Epidermal melanocyte (primary cell): ENCODE measurements around the gene POU6F2.
"Not testable (repeated sequence)": the region's sequence is repeated elsewhere in the genome, so short reads cannot be mapped to it uniquely, and the experiment has no call there.

Experiments
- DNase-seq: peaks from one replicate; pipeline ENCODE4 v3.0.0; 2011; ENCODE audit warnings: low spot score; ENCODE audit not compliant: insufficient read length

POU6F2 gene

DNA sequence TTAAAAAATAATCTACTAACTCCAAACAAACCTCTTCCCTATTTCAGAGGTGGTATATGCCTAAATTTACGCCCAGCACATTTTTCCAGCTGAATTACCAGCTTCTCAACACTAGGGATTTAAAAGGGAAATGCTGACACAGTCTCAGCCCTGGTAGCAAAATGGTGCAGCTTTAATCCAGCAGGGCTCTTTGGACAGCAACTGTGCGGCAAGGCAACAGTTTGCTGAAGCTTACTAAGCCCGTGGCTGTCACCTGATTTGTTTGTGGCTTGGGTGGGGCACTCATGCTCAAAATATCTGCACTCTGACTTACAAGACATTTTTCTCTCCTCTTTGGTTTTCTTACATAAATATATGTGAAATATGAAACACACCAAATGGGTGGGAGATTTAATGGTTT, 206.7 kb downstream of the POU6F2 start:
- no peak for DNase-seq

DNA sequence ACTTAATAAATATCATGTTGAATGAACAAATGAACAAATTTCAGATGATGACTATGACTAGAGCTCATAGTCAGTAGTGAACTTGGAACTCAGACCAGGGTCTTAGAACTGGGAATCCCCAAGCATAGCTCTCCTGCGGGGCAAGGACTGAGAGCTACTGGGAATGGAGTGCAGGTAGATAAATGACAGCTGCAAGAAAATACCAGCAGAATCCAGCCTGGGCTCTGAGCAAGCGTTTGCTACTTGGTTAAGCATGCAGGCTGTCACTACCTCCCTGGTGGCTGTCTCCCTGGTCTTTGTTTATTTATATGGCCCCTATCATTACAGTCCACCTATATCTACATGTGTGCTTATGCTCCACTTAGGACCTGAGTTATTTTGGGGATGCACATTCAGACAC, 208.4 kb downstream of the POU6F2 start:
- no peak for DNase-seq

DNA sequence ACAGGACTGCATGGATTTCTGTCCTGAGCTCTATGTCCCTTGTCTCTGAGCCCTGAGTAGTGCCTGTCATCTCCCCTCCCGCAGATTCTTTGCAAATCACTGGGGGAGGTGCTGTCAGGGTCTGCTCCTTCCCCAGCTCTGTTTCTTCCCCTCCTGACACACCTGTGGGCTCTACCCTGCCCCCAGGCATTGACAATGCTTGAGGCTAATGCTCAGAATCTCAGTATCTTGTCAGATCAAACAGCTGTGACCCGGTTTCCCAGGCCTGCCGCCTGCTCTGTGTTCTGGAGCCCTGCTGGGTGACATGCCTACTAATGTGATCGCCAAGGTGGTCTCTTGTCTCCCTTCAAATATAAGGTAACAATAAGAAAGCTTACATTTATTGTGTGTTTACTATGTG, 209.0 kb downstream of the POU6F2 start:
- DNase-seq = no peak

DNA sequence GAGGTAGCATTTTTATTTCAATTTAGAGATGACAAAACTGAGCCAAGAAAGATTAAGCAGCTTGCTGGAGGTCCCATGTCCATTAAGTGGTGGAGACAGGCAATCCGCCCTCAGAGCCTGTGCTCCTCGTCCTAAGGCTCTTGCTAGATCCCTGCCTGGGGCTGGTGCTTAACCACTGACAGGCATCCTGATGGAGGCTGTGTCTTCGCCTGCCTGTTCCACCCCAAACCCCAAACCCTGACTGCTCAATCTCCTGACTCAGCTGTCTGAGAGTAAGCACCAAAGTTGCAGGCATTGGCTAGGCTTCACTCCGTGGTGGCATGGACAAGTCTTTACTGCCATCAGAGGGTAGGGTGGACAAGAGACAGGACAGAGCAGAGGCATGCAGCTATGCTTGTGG, 209.4 kb downstream of the POU6F2 start:
- DNase-seq = no peak

DNA sequence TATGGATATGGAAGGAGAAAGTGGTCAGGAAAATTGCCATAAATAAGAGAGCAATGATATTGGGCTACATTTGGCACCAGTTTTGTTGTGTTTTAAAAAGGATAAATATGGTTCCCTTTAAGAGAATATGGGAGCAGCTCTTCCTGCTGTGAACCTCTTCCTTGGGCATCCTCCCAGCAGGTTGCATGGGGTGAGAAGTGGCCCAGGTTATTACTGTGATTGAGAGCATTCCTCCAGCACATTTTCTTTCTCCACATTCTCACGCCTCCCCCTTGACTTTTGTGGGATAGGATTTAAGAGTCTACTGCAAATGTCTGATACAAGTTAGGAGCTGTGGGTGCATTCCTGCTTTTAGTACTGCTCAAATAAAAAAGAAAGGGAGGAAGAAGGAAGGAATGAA, 214.8 kb downstream of the POU6F2 start:
- no peak for DNase-seq

DNA sequence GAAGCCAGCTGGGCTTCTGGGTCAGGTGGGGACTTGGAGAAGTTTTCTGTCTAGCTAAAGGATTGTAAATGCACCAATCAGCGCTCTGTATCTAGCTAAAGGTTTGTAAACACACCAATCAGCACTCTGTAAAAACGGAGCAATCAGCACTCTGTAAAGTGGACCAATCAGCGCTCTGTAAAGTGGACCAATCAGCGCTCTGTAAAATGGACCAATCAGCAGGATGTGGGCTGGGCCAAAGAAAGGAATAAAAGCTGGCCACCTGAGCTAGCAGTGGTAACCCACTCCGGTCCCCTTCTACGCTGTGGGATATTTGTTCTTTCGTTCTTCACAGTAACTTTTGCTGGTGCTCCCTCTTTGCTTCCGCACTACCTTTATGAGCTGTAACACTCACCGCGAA, 216.7 kb downstream of the POU6F2 start:
- not testable (repeated sequence) for DNase-seq

DNA sequence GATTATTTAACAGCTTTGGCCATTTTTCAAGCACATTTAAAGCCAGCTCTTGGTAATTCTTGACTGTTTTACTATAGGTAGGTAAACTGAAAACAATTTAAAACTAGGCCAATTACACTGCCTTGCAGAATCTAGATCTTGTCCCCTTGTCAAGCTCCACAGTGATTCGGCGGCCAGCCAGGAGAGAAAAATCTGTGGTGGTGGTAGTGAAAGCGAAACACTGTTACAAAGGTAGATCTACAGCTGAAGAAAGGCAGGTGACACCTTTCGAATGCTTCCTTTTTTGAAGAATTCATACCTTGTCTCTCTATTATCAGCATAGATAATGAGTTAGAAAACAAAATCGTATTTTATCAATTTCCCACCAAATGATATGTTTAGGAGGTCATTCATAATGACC, 218.3 kb downstream of the POU6F2 start:
- no peak for DNase-seq

DNA sequence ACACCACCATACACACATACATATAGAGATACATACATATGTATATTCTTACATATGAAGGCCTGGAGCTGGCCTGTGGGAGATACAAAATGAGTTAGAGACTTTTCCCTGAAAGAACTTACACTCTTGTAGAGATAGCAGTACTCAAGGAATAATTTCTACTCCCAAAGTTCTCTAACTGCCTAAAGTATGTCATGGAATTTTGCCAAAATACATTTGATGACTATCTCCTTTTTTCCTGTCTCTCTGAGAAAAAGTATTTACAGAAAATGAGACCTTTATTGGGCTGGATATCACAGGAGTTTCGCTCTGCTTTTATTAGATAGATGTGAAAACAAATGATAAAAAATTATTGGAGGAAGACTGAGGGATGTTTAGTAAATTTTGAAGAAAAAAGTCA, 220.1 kb downstream of the POU6F2 start:
- DNase-seq = no peak

DNA sequence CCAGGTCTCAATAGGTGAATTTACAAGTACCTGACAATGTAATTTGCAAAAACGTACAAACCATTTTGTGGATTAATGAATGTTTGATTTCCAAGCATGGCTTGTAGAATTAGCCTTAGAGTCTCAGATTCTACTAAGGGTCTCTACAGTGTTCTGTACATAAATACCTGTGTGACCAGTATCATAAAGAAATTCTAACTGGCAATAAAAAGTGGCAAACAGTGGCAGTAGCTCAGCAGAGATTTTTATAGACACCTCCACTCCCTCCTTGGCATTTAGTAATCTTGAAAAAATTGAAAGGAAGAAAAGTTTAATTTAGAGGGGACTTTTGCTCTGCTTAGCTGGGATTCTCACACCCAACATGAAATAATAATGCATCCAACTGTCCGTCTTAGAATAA, 220.8 kb downstream of the POU6F2 start:
- no peak for DNase-seq

DNA sequence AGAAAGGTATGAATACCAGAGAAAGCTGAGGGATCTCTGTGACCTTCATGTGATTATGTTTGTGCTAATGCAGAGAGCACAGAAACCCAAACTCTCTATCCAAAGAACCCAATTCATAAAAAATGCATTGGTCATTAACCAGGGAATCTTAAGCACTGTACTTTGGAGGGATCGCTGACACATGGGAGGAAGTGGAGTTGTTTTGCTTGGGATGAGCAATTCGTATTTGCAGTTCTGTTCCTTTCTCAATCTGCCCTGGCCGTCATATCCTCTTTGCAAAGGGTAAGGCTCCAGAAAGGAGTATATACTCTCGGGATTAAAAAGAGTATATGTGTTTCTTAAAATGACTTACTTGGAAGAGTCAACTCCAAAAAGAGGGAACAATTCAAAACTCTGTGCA, 221.3 kb downstream of the POU6F2 start:
- no peak for DNase-seq

DNA sequence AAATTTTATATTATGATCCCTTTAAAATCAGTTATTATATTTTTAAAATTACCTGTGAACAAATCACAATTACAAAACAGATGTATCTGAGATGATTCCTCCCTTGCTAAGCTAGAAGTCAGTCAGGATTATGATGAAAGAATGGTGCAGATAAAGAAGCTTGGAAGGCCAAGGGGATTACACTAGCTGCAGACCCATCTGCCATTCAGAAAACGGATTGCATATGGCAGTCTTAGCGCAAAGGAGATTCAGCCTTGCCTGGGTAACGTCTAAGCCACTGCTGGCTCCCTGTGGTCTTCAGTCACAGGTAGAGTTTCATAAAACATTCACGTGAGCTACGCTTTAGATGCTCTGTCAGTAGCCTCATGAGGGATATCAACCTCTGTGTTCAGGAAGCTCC, 222.2 kb downstream of the POU6F2 start:
- DNase-seq = no peak

DNA sequence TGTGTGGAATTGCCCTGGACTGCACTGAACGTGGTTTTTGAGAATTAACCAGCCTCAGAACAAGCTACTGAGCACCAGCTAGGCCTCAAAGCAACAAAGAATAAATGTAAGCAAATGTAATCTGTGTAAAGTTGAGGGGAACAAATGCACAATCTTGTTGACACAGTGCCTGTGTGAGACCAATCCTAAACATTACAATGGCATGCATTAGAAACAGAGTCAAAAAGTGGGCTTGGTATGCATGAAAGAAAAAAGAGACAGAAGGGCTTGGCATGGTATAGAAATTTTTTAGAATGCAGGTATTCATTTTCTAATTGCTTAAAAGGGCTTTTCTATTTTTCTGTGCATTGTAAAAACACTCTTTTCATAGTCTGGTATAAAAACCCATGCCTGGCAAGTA, 224.3 kb downstream of the POU6F2 start:
- no peak for DNase-seq

DNA sequence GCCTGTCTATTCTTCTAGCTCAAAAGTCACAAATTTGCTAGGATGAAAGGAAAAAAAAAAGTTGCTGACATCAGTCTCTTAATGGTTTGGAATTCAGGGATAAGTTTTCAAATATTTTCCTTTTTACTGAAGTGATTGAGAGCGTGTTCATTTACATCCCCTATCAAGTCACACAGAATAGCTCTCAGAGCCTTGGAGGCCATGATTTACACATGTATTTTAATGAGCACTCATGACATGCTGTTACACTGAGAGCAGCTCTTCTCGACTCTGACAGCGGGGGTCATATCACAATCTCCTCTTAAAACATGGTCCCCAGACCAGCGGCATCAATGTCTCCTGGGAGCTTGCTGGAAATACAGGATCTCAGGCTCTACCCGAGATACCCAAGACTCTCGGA, 232.7 kb downstream of the POU6F2 start:
- no peak for DNase-seq

DNA sequence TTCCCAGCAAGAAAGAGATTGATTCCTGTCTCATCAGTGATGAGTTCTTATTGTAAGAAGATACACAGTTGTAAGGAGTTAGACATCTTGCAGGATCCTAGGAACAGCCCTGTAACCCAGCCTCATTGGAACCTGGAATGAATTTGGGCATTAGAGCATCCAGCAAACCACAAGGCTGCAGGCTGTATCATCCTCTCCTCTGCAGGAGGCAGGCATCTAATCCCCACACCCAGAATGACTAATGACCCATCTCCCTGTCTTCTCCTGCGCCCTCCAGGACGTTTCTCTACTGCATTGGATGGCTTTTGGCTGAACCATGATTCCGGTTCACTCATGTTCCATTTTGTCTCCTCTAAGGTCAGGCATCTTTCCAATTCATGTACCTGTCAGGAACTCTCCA, 233.9 kb downstream of the POU6F2 start:
- no peak for DNase-seq

DNA sequence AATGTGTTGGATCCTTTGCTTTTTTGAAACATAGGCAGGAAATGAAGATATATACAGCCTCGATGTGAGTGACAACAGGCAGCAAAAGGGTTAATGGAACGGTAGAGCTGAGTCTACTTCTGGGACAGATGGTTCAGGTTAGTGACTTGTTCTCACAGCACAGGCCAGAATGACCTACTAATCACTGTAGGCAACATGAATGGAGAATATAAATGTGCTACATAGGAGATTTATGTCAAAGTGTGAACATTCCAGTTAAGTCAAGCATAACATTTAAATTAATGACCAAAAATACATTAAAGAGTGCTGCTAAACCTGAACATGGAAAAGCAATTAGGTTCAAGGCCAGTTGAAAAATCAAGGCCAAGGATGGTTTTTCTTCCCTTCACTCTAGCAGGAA, 235.2 kb downstream of the POU6F2 start:
- DNase-seq = no peak

DNA sequence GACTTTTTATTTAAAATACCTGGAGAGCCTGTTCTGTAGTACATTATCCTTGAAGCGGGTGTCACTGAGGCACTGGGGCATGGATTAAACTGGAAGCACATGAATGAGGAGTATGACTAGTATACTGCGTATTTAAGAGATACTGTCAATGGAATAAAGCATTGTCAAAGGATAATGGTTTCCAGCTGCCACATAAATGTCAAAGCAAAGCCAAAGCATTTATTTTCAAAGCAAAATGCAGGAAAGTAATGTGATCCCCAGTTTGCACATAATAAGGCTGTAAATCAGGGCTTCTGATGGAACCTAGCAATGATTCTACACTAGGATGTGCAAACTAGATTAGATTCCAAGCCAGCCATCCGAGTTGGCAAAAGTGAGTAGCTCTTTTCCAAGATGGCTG, 240.1 kb downstream of the POU6F2 start:
- DNase-seq = no peak

DNA sequence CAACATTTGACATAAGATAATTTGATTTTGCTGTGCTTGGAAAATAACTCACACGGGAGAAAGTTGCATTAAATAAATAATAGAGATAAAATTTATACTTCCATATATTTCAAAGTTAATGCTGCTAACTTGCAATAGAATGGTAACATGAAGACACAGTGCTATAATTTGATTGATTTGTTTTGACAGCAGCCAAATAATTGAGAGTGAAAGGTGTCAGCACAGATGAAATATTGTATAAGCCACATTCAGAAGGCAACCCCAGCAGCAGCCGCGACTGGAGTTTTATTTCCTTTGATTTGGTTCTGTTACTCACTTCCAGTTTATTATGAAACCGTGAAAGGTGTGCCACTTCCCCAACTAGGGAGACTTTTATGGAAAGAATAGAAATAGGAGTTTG, 242.2 kb downstream of the POU6F2 start:
- no peak for DNase-seq

DNA sequence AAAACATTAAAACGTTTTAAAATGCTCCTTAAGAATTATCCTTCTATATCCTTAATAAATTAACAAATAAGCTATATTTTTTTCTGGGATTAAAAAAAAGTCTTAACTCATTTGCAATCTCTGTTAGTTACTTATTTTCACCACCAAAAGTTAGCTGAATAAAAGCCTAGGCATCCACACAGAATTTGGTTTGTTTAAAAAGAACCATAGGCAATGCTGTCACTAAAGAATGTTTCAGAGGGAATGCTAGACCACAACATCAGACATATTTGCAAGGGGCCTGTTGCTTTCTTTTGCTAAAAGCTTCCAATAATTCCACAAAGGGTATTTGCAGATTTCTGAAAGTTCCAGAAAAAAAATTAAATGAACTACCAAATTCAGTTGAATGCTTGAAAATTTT, 244.2 kb downstream of the POU6F2 start:
- no peak for DNase-seq

DNA sequence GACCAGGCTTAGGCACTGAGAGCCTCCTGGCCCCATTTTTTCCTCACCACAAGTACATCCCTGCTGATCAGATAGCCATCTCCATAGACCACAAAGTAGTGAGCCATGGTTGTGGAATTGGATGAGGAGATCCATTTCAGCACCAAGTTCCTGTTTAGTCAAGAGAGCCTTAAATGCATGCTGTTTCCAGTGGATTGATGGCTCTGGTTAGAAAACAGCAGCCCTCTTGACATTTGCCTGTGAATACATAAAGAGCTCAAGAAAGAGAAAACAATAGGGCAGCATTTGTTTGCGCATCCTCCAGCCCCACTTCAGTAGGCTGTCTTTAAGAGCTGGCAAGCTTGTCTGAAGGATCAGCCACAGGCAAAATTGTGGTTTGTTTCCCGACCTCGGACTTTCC, 251.2 kb downstream of the POU6F2 start:
- DNase-seq = no peak

DNA sequence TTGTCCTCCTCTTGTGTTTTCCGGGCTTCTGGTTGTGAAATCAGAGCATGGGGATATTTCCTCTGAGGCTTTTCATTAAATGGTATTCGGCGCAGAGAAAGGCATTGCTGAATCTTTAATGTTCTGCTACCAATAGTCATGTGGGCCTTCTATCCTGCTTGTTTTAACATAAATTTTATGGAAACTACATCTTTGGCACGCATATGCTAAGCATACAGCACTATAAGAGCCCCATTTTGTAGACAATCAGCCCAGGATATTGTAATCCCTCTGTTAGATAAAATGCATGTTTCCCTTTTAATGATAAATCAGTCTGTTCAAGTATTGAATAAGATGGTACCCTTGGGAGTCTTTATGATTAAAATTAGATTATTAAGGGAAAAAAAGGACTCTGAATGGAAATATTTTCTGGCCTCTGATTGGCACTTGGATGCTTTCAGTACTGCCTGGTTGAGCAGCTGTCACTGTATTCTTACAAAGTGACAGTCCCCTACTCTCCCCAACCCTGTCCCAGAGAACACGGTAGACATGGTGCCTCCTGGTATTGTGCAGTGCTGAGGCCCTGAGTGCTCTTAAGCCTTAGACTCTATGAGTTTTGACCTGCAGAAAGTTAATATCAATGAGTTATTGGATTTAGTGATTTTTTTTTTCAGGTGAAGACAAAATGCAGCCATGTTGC, 256.3 kb downstream of the POU6F2 start:
- no peak for DNase-seq

DNA sequence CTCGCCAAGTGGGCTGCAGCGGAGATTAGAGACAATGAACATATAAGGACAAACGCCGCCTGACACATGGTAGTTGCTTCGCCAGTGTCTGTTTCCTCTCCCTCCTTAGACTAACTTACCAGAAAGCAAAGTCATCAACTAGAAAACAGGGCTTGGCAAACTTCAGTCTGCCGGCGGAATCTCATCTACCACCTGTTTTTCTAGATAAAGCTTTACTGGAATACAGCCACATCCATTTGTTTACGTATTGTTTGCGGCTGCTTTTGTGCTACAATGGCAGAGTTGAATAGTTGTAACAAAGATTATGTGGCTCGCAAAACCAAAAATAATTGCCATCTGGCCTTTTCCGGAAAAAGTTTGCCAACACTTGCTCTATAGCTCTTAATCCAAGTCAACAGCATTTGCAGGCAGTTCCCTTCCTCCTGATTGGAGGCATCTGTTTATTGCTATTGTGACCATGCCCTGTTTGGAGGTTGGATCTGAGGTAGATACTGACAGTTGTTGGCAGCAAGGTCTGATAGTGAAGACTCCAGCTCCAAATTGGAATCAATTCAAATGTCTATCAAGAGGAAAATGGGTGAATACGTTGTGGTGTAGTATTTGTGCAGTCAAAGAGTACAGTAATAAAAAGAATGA, 260.6 kb downstream of the POU6F2 start:
- no peak for DNase-seq

DNA sequence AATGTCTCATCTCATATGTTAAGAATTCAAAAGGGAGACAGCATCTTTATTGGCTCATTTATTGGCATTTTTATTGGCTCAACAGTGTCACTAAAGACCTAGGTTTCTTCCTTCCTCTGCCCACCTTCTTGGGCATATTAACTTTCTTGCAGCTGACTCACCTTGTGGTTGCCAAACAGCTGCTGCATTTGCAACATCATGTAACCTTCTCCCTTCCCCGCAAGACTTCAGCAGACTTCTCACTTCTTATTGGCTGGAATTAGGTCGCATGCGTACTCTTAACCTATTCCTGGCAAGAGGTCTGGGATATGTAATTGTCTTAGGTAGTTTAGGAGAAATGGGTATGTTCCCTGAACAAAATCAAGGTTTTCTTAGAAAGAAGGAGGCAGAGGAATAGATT, 263.2 kb downstream of the POU6F2 start:
- DNase-seq = no peak

DNA sequence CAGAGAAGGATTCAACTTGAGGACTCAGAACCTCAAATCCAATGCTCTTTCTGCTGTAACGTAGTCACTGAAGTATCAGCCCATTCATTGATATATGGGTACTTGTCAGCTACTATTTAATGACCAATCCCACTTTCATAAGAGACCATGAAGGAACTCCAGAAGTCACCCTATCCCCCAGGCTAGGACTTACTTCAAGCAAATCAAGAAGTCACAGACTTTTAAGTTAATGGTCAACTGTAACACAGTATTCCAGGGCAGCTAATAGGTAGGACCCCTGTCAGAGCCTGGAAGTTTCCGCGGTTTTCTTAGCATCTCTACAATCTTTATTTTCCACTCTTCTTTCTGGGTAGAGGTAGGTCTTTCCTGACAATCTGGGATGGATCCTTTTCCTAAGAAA, 269.9 kb downstream of the POU6F2 start:
- DNase-seq = no peak
